ENCODE measurements around the gene CDCA4. TPM values are rescaled to one million over a fixed set of nuclear protein-coding genes. Genes with fewer than 3 reads are reported as not detected.

Gene CDCA4
- total and polyA plus RNA-seq, 7 experiments from 2014 or later, result 8.0 to 47.8 (median 13.2) TPM

DNA sequence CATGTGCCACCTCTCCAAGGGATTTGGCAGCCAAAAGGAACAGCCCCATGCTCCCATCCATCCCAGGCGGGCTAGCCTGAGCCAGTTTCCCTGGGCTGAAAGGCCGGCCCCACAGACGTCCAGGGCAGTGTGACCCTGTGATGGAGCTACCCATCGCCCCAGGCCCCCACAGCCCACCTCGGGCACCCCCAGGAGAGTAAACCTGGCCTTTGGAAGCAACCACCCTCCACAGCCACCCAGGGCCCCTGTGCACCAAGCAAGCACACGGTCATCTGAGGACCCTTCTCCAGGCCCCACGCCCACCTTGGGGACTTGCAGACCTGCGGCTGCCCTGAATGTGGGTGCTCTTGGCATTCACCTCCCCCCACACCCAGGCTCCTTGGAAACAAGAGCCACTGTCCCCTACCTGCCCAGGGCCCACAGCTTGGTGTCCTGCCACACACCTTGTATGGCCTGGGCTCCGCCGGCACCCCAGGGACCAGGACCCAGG is 51.1 kb downstream of the CDCA4 start:
- Mint-ChIP-seq H3K4me1 (no peaks in the 10 kb centered on the region), H3K36me3 (no peaks in the 10 kb centered on the region), H3K27ac (no peak overlapping the region), H3K4me3 (no peak overlapping the region), H3K27me3 (peaks cover 5 to 14% (median 8%) of the 10 kb centered on the region in 5 donors), H3K9me3 (no peaks in the 10 kb centered on the region)
- Histone ChIP-seq H3K27ac (ENCODE audit: low read depth, low read length) (no peak overlapping the region), H3K4me3 (ENCODE audit: low read length) (no peak overlapping the region), H3K27me3 (ENCODE audit: control insufficient read depth in 2 of 2, insufficient read depth in 2 of 2, low read length in 2 of 2) (peaks cover 0 to 4% of the 10 kb centered on the region in 2 donors), H3K9me3 (ENCODE audit: control insufficient read depth in 2 of 3, low read length in 3 of 3) (no peaks in the 10 kb centered on the region), H3K36me3 (ENCODE audit: control insufficient read depth in 2 of 3, insufficient read depth in 3 of 3, low read length in 3 of 3) (no peaks in the 10 kb centered on the region), H3K4me1 (ENCODE audit: control insufficient read depth in 2 of 2, insufficient read depth in 2 of 2, low read length in 2 of 2) (no peaks in the 10 kb centered on the region)
- ChIA-PET CTCF (no interaction called here), POLR2A (no interaction called here)
- DNase-seq, result peak in 1 of 9 donors; percentile 0
- no peak for ATAC-seq
- intact Hi-C loops (cut with micrococcal nuclease), result no loop called here

DNA sequence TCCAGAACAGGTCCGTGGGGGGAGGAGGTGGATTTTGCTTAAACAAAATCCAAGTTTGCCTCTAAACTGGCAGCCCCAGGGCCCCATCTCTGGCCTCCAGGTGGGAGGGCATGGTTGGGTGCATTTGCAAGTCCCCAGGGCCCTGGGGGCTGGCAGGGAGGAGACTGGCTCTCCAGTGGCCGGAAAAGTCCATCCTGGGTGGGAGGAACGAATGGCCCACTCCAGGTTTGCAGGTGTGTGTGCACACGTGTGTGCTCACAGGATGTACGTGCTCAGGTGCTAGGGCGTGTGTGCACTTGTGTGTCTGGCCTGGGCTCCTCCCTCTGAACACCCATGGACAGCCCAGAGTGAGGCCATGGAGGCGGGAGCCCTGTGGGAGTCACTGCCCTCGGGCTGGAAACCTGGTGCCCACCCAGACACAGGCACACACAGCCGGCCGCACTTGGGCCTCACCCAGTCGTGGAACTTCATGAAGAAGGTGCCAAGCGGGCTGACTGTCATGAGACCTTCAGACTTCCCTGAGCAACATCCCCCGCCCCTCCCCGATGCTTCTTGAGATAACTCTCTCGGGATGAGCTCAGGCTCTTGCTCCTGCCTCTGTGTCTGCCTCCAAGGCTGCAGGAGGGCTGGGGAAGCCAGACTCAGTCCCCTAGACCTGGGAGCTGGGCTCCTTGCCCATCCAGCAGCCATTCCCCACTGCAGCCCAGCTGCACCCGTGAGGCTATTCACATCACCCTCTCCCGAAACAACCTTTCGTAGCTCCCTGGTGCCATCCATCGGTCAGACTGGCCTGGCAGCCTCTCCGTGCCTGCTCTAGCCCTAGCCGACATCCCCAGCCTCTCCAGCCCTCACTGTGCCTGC is 52.1 kb downstream of the CDCA4 start:
- Mint-ChIP-seq H3K36me3 (no peaks in the 10 kb centered on the region), H3K27me3 (peaks cover 5 to 11% (median 8%) of the 10 kb centered on the region in 5 donors), H3K27ac (no peak overlapping the region), H3K4me1 (no peaks in the 10 kb centered on the region), H3K9me3 (no peaks in the 10 kb centered on the region), H3K4me3 (no peak overlapping the region)
- H3K9me3 ChIP-seq (ENCODE audit: control insufficient read depth in 2 of 3, low read length in 3 of 3), result no peaks in the 10 kb centered on the region
- ATAC-seq, result no peak
- peaks cover 0 to 4% of the 10 kb centered on the region in 2 donors for H3K27me3 ChIP-seq (ENCODE audit: control insufficient read depth in 2 of 2, insufficient read depth in 2 of 2, low read length in 2 of 2)
- POLR2A ChIA-PET, result interaction anchor here (0.6 kb wide), 1 partner anchor 124 kb away, joined by 3 read pairs; no protein-coding TSS in a partner anchor
- no peaks in the 10 kb centered on the region for H3K4me1 ChIP-seq (ENCODE audit: control insufficient read depth in 2 of 2, insufficient read depth in 2 of 2, low read length in 2 of 2)
- no peak overlapping the region for H3K4me3 ChIP-seq (ENCODE audit: low read length)
- CTCF ChIA-PET, result no interaction called here
- peak in 1 of 9 donors; percentile 4 for DNase-seq
- no peak overlapping the region for H3K27ac ChIP-seq (ENCODE audit: low read depth, low read length)
- intact Hi-C loops (cut with micrococcal nuclease), result no loop called here
- H3K36me3 ChIP-seq (ENCODE audit: control insufficient read depth in 2 of 3, insufficient read depth in 3 of 3, low read length in 3 of 3), result no peaks in the 10 kb centered on the region

DNA sequence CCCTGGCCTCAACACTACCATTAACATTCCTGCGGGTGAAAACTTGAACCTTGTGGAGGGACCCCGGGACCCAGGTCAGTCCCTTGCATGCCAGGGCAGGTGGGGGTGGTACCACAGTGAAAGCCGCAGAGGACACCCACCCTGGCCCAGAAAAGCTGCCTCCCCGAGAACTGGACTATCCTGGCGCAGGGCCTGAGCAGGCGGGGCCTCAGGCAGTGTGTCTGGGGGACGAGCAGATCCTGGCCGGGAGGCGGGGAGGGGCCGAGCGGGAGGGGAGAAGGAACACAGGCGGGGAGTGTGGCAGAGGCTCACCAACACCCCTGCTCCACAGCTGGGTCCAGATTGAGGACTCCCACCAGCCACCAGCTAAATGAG is 52.7 kb downstream of the CDCA4 start:
- Histone ChIP-seq H3K4me1 (ENCODE audit: control insufficient read depth in 2 of 2, insufficient read depth in 2 of 2, low read length in 2 of 2) (no peaks in the 10 kb centered on the region), H3K4me3 (ENCODE audit: low read length) (no peak overlapping the region), H3K9me3 (ENCODE audit: control insufficient read depth in 2 of 3, low read length in 3 of 3) (no peaks in the 10 kb centered on the region), H3K36me3 (ENCODE audit: control insufficient read depth in 2 of 3, insufficient read depth in 3 of 3, low read length in 3 of 3) (no peaks in the 10 kb centered on the region), H3K27ac (ENCODE audit: low read depth, low read length) (no peak overlapping the region), H3K27me3 (ENCODE audit: control insufficient read depth in 2 of 2, insufficient read depth in 2 of 2, low read length in 2 of 2) (peaks cover 0 to 4% of the 10 kb centered on the region in 2 donors)
- no peak overlapping the region for H3K4me3 Mint-ChIP-seq
- H3K9me3 Mint-ChIP-seq, result no peaks in the 10 kb centered on the region
- no peaks in the 10 kb centered on the region for H3K36me3 Mint-ChIP-seq
- intact Hi-C loops (cut with micrococcal nuclease), result no loop called here
- ChIA-PET CTCF (no interaction called here), POLR2A (no interaction called here)
- no peak for DNase-seq
- ATAC-seq, result no peak
- no peaks in the 10 kb centered on the region for H3K4me1 Mint-ChIP-seq
- no peak overlapping the region for H3K27ac Mint-ChIP-seq
- peaks cover 5 to 11% (median 8%) of the 10 kb centered on the region in 5 donors for H3K27me3 Mint-ChIP-seq

DNA sequence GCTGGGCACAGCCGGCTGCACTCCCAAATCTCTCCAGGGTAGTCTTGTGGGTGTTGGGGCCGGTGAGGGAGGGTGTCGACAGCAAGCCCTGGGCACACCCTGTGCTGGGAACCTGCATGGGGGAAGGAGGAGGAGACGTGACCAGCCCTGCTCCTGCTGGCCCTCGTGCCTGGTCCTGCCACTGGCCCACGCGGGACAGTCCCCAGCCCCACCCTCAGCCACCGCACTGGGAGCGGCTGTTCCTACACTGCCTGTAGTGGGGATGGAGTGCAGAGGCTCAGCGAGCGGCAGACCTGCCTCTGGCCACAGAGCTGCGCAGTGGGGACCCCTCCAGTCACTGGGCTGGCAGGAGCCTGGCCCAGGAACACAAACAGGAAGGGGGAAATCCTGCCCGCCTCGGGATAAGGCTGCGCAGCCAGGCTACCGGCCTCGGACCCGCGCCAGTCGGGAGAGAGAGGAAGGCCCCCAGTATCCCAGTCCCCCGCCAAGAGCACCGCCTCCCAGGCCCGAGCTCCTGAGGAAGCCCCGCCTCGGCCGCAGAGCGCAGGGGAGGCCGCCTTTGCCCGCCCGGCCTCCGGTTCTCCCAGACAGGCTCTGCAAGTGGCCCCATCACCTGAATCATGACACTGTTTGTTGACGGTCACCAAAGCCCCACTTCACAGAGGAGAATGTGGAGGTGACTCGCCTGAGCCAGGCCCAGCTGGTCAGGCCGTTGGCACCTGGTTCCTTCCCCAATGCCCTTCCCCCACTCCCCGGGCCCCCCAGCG is 53.3 kb downstream of the CDCA4 start:
- Mint-ChIP-seq H3K4me1 (no peaks in the 10 kb centered on the region), H3K27me3 (peaks cover 5 to 11% (median 8%) of the 10 kb centered on the region in 5 donors), H3K36me3 (no peaks in the 10 kb centered on the region), H3K4me3 (no peak overlapping the region), H3K9me3 (no peaks in the 10 kb centered on the region), H3K27ac (no peak overlapping the region)
- H3K36me3 ChIP-seq (ENCODE audit: control insufficient read depth in 2 of 3, insufficient read depth in 3 of 3, low read length in 3 of 3), result no peaks in the 10 kb centered on the region
- no peak overlapping the region for H3K4me3 ChIP-seq (ENCODE audit: low read length)
- DNase-seq, result peak in 1 of 9 donors; percentile 3
- H3K27me3 ChIP-seq (ENCODE audit: control insufficient read depth in 2 of 2, insufficient read depth in 2 of 2, low read length in 2 of 2), result peaks cover 0 to 4% of the 10 kb centered on the region in 2 donors
- CTCF ChIA-PET, result interaction anchor here (0.8 to 1.0 kb wide), 2 partner anchors 7 to 78 kb away, joined by 3 read pairs; no protein-coding TSS in a partner anchor
- H3K9me3 ChIP-seq (ENCODE audit: control insufficient read depth in 2 of 3, low read length in 3 of 3), result no peaks in the 10 kb centered on the region
- ATAC-seq, result peak; percentile 16
- no peak overlapping the region for H3K27ac ChIP-seq (ENCODE audit: low read depth, low read length)
- no peaks in the 10 kb centered on the region for H3K4me1 ChIP-seq (ENCODE audit: control insufficient read depth in 2 of 2, insufficient read depth in 2 of 2, low read length in 2 of 2)
- intact Hi-C loops (cut with micrococcal nuclease), result no loop called here
- POLR2A ChIA-PET, result no interaction called here

DNA sequence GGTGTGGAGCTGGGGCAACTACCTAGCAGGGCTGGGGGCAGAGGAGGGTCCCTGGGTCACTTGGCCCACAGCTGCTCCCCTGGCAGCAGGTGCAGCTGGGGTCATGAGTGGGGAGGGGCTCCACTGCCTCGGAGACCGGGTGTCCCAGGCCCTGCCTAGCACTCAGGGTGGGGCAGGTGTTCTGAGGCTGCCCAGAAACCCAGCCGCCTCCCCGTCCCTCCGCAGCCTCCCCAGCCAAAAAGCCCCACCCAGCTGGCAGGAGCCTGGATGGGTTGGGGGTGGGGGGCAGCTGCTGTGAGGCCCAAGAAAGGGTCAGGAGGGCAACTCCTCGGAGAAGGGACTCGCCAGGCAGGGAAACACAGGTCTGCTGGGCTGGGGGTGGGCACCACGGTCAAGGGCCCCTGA is 53.9 kb downstream of the CDCA4 start:
- Mint-ChIP-seq H3K27me3 (peaks cover 5 to 11% (median 8%) of the 10 kb centered on the region in 5 donors), H3K4me3 (no peak overlapping the region), H3K9me3 (no peaks in the 10 kb centered on the region), H3K4me1 (no peaks in the 10 kb centered on the region), H3K27ac (no peak overlapping the region), H3K36me3 (no peaks in the 10 kb centered on the region)
- H3K4me3 ChIP-seq (ENCODE audit: low read length), result no peak overlapping the region
- H3K36me3 ChIP-seq (ENCODE audit: control insufficient read depth in 2 of 3, insufficient read depth in 3 of 3, low read length in 3 of 3), result no peaks in the 10 kb centered on the region
- H3K4me1 ChIP-seq (ENCODE audit: control insufficient read depth in 2 of 2, insufficient read depth in 2 of 2, low read length in 2 of 2), result no peaks in the 10 kb centered on the region
- DNase-seq (no peak), ATAC-seq (no peak)
- peaks cover 0 to 4% of the 10 kb centered on the region in 2 donors for H3K27me3 ChIP-seq (ENCODE audit: control insufficient read depth in 2 of 2, insufficient read depth in 2 of 2, low read length in 2 of 2)
- CTCF ChIA-PET, result interaction anchor here (0.8 to 1.0 kb wide), 2 partner anchors 8 to 79 kb away, joined by 3 read pairs; no protein-coding TSS in a partner anchor
- H3K27ac ChIP-seq (ENCODE audit: low read depth, low read length), result no peak overlapping the region
- intact Hi-C loops (cut with micrococcal nuclease), result no loop called here
- H3K9me3 ChIP-seq (ENCODE audit: control insufficient read depth in 2 of 3, low read length in 3 of 3), result no peaks in the 10 kb centered on the region
- POLR2A ChIA-PET, result no interaction called here

DNA sequence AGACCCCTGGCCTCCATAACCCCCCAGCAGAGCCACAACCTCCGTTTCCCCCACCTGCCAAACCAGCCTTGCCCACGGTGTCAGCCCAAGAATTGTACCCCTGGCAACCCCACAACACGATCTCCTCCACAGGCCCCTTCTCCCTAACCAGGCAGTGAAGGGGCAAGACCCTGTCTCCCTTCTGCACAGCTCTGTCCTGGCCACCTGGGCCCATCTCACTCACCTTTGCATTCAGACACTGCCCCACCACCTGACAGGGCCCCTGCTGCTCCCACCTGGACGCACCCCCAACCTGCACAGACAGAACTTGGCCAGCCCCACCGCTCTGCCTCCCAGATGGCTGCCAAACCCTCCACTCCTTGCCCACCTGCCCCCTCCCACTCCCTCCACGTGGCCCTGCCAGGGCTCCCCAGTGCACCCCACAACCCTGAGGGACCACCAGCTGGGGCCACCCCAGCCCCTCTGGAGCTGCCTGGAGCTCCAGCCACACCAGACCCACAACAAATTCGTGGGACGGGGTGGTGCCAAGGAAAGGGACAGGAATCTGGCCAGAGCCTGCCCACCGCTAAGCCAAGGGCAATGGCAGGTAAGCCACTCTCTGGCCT is 54.5 kb downstream of the CDCA4 start:
- H3K9me3 Mint-ChIP-seq, result no peaks in the 10 kb centered on the region
- no peak overlapping the region for H3K4me3 ChIP-seq (ENCODE audit: low read length)
- intact Hi-C loops (cut with micrococcal nuclease), result no loop called here
- no peaks in the 10 kb centered on the region for H3K36me3 Mint-ChIP-seq
- H3K27ac ChIP-seq (ENCODE audit: low read depth, low read length), result no peak overlapping the region
- no peaks in the 10 kb centered on the region for H3K4me1 Mint-ChIP-seq
- CTCF ChIA-PET, result interaction anchor here (0.8 to 1.0 kb wide), 2 partner anchors 9 to 80 kb away, joined by 3 read pairs; no protein-coding TSS in a partner anchor
- H3K9me3 ChIP-seq (ENCODE audit: control insufficient read depth in 2 of 3, low read length in 3 of 3), result no peaks in the 10 kb centered on the region
- no peak for ATAC-seq
- peaks cover 0 to 4% of the 10 kb centered on the region in 2 donors for H3K27me3 ChIP-seq (ENCODE audit: control insufficient read depth in 2 of 2, insufficient read depth in 2 of 2, low read length in 2 of 2)
- H3K27me3 Mint-ChIP-seq, result peaks cover 5 to 11% (median 8%) of the 10 kb centered on the region in 5 donors
- no peak for DNase-seq
- POLR2A ChIA-PET, result no interaction called here
- H3K4me1 ChIP-seq (ENCODE audit: control insufficient read depth in 2 of 2, insufficient read depth in 2 of 2, low read length in 2 of 2), result no peaks in the 10 kb centered on the region
- no peaks in the 10 kb centered on the region for H3K36me3 ChIP-seq (ENCODE audit: control insufficient read depth in 2 of 3, insufficient read depth in 3 of 3, low read length in 3 of 3)
- H3K4me3 Mint-ChIP-seq, result no peak overlapping the region
- H3K27ac Mint-ChIP-seq, result no peak overlapping the region
